ENCODE measurements around the gene TSHZ2. TPM values are rescaled to one million over a fixed set of nuclear protein-coding genes. Genes with fewer than 3 reads are reported as not detected.

Gene TSHZ2
- total RNA-seq, 4 donors from 2014 or later: 35.6 to 83.5 (median 48.8) TPM

DNA sequence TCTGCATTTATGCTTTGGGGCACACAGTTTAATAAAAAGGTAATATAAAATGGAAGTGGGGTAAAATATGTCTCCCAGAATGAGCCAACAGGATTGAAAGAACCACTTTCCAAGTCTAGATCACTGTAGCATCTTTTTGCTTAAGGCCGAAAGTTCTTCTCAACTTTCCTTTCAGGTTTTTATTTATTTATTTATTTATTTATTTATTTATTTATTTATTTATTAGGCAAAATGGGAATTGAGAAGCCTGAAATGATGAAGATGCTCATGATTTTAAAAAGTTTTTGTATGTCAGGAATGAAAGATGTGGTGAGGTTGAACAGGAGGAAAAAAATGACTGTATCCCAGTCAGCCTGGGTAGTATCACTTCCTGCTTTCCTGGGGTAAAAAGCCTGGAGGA is 24.0 kb downstream of the TSHZ2 start:
- TF ChIP-seq, protein P1, sequence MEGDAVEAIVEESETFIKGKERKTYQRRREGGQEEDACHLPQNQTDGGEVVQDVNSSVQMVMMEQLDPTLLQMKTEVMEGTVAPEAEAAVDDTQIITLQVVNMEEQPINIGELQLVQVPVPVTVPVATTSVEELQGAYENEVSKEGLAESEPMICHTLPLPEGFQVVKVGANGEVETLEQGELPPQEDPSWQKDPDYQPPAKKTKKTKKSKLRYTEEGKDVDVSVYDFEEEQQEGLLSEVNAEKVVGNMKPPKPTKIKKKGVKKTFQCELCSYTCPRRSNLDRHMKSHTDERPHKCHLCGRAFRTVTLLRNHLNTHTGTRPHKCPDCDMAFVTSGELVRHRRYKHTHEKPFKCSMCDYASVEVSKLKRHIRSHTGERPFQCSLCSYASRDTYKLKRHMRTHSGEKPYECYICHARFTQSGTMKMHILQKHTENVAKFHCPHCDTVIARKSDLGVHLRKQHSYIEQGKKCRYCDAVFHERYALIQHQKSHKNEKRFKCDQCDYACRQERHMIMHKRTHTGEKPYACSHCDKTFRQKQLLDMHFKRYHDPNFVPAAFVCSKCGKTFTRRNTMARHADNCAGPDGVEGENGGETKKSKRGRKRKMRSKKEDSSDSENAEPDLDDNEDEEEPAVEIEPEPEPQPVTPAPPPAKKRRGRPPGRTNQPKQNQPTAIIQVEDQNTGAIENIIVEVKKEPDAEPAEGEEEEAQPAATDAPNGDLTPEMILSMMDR (IDR thresholded peaks at IDR 0.05): no peak
- ATAC-seq (ENCODE audit: low FRiP score) (no peak), DNase-seq (ENCODE audit: low spot score) (no peak)

DNA sequence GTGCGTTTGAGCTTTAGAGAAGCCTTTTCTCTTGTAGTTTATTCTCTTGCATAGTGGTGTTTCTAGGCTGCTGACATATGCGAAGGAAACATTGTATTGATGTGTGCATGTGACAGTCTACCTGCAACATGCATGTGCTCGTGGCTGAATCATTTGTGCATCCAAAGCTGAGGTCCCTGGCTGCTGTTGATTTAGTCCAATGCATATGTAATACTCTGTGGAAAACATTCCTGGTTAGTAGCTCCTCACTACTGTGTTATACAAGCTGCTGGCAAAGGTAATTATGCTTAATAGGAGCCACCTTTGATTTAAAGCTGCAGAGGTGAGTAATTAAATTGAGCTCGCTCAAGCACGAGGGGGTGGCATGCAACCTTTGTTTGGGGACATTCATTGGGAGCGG is 24.5 kb downstream of the TSHZ2 start:
- TF ChIP-seq, protein P1 (IDR thresholded peaks at IDR 0.05): no peak
- DNase-seq (ENCODE audit: low spot score) (no peak), ATAC-seq (ENCODE audit: low FRiP score) (no peak)

DNA sequence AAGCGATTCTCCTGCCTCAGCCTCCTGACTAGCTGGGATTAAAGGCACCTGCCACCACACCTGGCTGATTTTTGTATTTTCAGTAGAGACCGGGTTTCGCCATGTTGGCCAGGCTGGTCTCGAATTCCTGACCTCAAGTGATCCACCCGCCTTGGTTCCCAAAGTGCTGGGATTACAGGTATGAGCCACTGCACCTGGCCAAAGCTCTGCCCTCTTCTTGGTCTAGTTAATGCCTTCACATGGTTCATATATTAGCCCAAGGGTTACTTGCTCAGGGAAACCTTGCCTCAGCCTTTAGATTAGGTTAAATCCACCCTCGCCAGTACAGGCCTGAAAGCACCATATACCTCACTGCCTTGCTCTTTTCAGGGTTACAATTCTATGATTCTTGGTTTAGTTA is 26.1 kb downstream of the TSHZ2 start:
- TF ChIP-seq, protein P1 (IDR thresholded peaks at IDR 0.05): no peak
- DNase-seq (ENCODE audit: low spot score): no peak
- no peak for ATAC-seq (ENCODE audit: low FRiP score)

DNA sequence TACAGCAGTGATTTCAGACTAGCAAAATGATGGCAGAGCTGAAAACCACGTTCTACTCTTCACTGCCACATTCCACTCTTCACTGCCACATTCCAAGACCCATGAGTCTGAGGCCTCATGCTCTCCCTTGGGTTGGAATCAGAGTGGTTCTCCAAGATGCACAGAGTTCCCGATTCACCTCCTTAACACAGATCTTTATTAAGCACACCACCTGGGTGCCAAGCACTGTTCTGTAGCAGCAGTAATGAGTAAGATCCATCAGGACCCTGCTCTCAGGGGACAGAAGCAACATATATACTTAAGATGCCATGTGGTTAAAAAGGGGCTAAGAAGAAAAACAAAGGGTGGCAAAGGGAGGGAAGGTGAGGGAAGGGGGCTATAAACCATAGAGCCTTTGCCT is 26.9 kb downstream of the TSHZ2 start:
- TF ChIP-seq, protein P1 (IDR thresholded peaks at IDR 0.05): no peak
- no peak for ATAC-seq (ENCODE audit: low FRiP score)
- DNase-seq (ENCODE audit: low spot score): no peak

DNA sequence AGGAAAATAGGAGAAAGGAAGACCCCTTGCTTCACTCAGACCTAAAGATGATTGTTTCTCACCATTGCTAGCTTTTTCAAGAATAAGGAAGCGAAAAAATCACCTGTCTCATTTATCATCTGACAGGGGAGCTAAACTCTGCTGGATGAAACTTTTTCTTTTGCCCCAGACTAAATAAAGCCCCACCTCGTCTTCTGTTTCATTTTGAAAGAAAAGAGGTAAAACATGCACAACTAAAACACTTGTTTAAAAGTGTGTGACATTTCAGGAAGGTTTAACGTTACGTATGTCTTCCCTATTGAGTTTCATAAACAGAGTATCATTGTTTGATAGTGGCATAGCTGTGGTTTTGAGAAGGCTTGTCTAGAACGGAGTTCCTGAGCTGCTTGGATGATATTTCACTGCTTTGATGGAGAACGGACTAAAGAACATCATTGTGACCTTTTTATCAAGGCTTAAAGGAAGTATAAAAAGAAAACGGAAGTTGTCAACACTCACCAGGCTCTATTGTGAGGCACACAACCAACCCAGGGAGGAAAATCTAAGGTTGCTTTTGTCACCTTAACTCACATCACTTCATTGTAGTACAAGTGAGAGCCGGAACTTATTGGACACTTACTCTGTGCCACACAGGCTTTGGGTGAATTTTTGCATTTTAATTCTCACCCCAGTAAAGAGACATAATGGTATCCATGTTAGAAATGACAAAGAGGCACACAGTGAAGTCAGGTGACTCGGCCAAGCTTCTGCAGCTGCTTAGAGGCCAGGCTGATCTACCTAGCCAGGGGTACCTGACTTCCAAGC is 29.5 kb downstream of the TSHZ2 start:
- DNase-seq (ENCODE audit: low spot score) (no peak), ATAC-seq (ENCODE audit: low FRiP score) (no peak)
- TF ChIP-seq, protein P1 (IDR thresholded peaks at IDR 0.05): no peak

DNA sequence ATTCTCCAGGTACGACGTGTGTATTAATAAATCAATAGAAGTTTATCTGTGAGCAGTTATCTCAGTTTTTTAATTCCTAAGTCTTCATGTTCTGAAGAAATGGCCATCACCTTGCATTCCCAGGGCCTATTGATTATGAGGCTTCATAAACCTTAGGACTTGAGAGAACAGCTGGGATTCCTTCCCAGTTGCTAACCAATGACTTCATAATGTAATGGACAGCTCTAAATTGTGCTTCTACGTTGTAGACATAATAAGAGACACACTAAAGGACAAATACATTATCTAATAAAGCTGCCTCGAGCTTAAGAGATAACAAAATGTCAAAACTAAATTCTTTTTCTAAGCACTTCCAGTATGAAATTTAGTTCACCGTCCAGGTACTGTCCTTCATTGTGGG is 30.6 kb downstream of the TSHZ2 start:
- TF ChIP-seq, protein P1 (IDR thresholded peaks at IDR 0.05): no peak
- DNase-seq (ENCODE audit: low spot score) (no peak), ATAC-seq (ENCODE audit: low FRiP score) (no peak)
